ENCODE data around the gene CRISPLD2. TPM values are rescaled to one million over a fixed set of nuclear protein-coding genes. Genes with fewer than 3 reads are reported as not detected.
A peak's percentile ranks its signal among the peaks of the same experiment; 100 is the strongest.

Gene CRISPLD2
- total and polyA plus RNA-seq, 10 of the 15 experiments (the other 5 are each of a cell fraction or from before 2014, with no cell fraction given) = 0.03 to 0.30 (median 0.08) TPM; not detected in 5

GRCh38 chr16:84813141-84813934 is 6.4 kb upstream of the CRISPLD2 start:
- H3K27me3 ChIP-seq (replicated peaks in 1 of 2; ENCODE audit: control insufficient read depth in 2 of 2, insufficient read depth in 2 of 2, low read length in 1 of 2) = peaks cover 0 to 4% of the 10 kb centered on the region in 2 experiments; a peak in 2 of 4 replicates
- POLR2A ChIA-PET = no interaction called here
- CTCF ChIA-PET = interaction anchor here (1.6 kb wide), 1 partner anchor 12 kb away, joined by 3 read pairs; no protein-coding TSS in a partner anchor
- peaks cover 9% of the 10 kb centered on the region; the same call in 1 of the 2 replicates for H3K4me1 ChIP-seq (ENCODE audit: control insufficient read depth, insufficient read depth, low read length)
- ATAC-seq (no peak), DNase-seq (ENCODE audit: low read depth, low spot score) (no peak), FAIRE-seq (no peak)
- no peaks in the 10 kb centered on the region for H3K36me3 ChIP-seq (ENCODE audit: control insufficient read depth in 2 of 2, insufficient read depth in 2 of 2, low read length in 1 of 2)
- RAD21 ChIA-PET (ENCODE audit: unreplicated experiment) = no interaction called here
- H3K79me2 ChIP-seq (ENCODE audit: control insufficient read depth, insufficient read depth, low read length) = no peaks in the 10 kb centered on the region
- no peak for TF ChIP-seq PBX3 (IDR thresholded peaks at IDR 0.05; ENCODE audit: insufficient replicate concordance, low read depth, low read length)
- TF ChIP-seq HCFC1 (IDR thresholded peaks at IDR 0.05; ENCODE audit: low read length) = no peak
- no peak for TF ChIP-seq FOXK2 (IDR thresholded peaks at IDR 0.05)
- TF ChIP-seq NFYB (IDR thresholded peaks at IDR 0.05; ENCODE audit: insufficient read depth, low read depth, low read length) = peak; percentile 65
- H2AFZ ChIP-seq (ENCODE audit: control insufficient read depth, low read depth, low read length) = no peak overlapping the region
- 58% methylated on average over 15 of the region's 15 CpGs for WGBS (ENCODE audit: insufficient coverage, insufficient replicate concordance, low lambda C conversion rate, missing lambda C conversion rate)
- intact Hi-C loops (cut with micrococcal nuclease; ENCODE audit: unreplicated experiment) (no loop called here), in situ Hi-C loops (cut with MboI) (no loop called here)
- H3K27ac ChIP-seq (ENCODE audit: control insufficient read depth, insufficient read depth) = no peak overlapping the region
- H3K4me2 ChIP-seq (ENCODE audit: control insufficient read depth, insufficient read depth) = no peak overlapping the region
- no TSS peak for BruUV-seq (replicated peaks)
- no peaks in the 10 kb centered on the region; the same call in 2 of the 3 replicates for H3K9me3 ChIP-seq (replicated peaks; ENCODE audit: control insufficient read depth, insufficient read depth, low read length)
- no peak overlapping the region for H3K4me3 ChIP-seq
- no peak overlapping the region for H3K9ac ChIP-seq (ENCODE audit: control insufficient read depth, insufficient read depth, low read length)
- SMC1A ChIA-PET (ENCODE audit: uncharacterized antibody, unreplicated experiment) = no interaction called here
- H4K20me1 ChIP-seq (ENCODE audit: control insufficient read depth, insufficient read depth) = no peaks in the 10 kb centered on the region

GRCh38 chr16:84815462-84815861 is 4.3 kb upstream of the CRISPLD2 start:
- H3K79me2 ChIP-seq (ENCODE audit: control insufficient read depth, insufficient read depth, low read length) = no peaks in the 10 kb centered on the region
- H3K4me2 ChIP-seq (ENCODE audit: control insufficient read depth, insufficient read depth) = no peak overlapping the region
- no peak overlapping the region for H3K9ac ChIP-seq (ENCODE audit: control insufficient read depth, insufficient read depth, low read length)
- H3K27ac ChIP-seq (ENCODE audit: control insufficient read depth, insufficient read depth) = no peak overlapping the region
- no peak overlapping the region for H3K4me3 ChIP-seq
- no peaks in the 10 kb centered on the region for H3K36me3 ChIP-seq (ENCODE audit: control insufficient read depth in 2 of 2, insufficient read depth in 2 of 2, low read length in 1 of 2)
- DNase-seq (ENCODE audit: low read depth, low spot score) (no peak), FAIRE-seq (no peak), ATAC-seq (no peak)
- in situ Hi-C loops (cut with MboI) = no loop called here
- ChIA-PET CTCF (interaction anchor here (1.0 kb wide), 1 partner anchor 77 kb away, joined by 3 read pairs; no protein-coding TSS in a partner anchor), SMC1A (ENCODE audit: uncharacterized antibody, unreplicated experiment) (interaction anchor here (1.1 kb wide), 1 partner anchor 66 kb away, joined by 3 read pairs; no protein-coding TSS in a partner anchor), RAD21 (ENCODE audit: unreplicated experiment) (no interaction called here), POLR2A (no interaction called here)
- 10% methylated on average over 7 of the region's 7 CpGs for WGBS (ENCODE audit: insufficient coverage, insufficient replicate concordance, low lambda C conversion rate, missing lambda C conversion rate)
- BruUV-seq (replicated peaks) = no TSS peak
- H4K20me1 ChIP-seq (ENCODE audit: control insufficient read depth, insufficient read depth) = no peaks in the 10 kb centered on the region
- no peaks in the 10 kb centered on the region; the same call in 2 of the 3 replicates for H3K9me3 ChIP-seq (replicated peaks; ENCODE audit: control insufficient read depth, insufficient read depth, low read length)
- peaks cover 5 to 9% of the 10 kb centered on the region in 2 experiments; a peak in 3 of 4 replicates for H3K27me3 ChIP-seq (replicated peaks in 1 of 2; ENCODE audit: control insufficient read depth in 2 of 2, insufficient read depth in 2 of 2, low read length in 1 of 2)
- intact Hi-C loops (cut with micrococcal nuclease; ENCODE audit: unreplicated experiment) = no loop called here
- peaks cover 7% of the 10 kb centered on the region; the same call in 1 of the 2 replicates for H3K4me1 ChIP-seq (ENCODE audit: control insufficient read depth, insufficient read depth, low read length)
- H2AFZ ChIP-seq (ENCODE audit: control insufficient read depth, low read depth, low read length) = no peak overlapping the region
- TF ChIP-seq DPF2 (IDR thresholded peaks at IDR 0.05) = no peak
- no peak for TF ChIP-seq RELB (IDR thresholded peaks at IDR 0.05; ENCODE audit: low read depth)
- TF ChIP-seq RFX5 (IDR thresholded peaks at IDR 0.05; ENCODE audit: low read depth, low read length) = no peak
- TF ChIP-seq EGR1 (IDR thresholded peaks at IDR 0.05; ENCODE audit: borderline replicate concordance in 1 of 2, low read depth in 2 of 2, low read length in 2 of 2) = no peak
- no peak for TF ChIP-seq REST (IDR thresholded peaks at IDR 0.05; ENCODE audit: low read depth, low read length)

All from GM12878 (cell line).